GDM1 (cell line): ENCODE measurements around the gene GGTLC1.
"Not testable (repeated sequence)": the region's sequence is repeated elsewhere in the genome, so short reads cannot be mapped to it uniquely, and the experiment has no call there.

Experiments used
- DNase-seq: peaks from one replicate; lab custom pipeline; 2025; lab: John Stamatoyannopoulos, UW

The GGTLC1 gene

DNA sequence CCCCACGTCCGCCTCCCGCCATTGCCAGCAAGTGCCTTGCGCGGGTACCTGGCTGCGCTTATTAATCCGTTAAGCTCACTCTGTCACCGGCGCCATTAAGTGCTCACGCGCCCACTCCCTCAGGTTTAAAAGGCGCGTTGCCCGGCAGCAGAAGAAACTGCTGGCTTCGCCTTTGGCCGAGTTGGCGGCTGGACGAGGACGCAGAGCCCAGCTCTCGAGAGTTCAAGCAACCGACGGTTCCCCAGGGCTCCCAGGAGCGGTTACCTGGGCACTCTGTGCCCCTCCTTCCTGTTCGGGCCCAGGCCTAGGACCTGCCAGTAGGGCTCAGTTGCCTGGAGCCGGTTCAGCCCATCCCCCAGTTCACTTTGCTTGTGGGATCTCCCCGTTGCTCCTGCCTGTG lies at the start of gene GGTLC1:
Gene GGTLC1, minus strand, starts transcription at position 219 of the 400 bp plus-strand sequence. CDS start 2,168 bp downstream, outside the sequence.
- DNase-seq, result no peak

DNA sequence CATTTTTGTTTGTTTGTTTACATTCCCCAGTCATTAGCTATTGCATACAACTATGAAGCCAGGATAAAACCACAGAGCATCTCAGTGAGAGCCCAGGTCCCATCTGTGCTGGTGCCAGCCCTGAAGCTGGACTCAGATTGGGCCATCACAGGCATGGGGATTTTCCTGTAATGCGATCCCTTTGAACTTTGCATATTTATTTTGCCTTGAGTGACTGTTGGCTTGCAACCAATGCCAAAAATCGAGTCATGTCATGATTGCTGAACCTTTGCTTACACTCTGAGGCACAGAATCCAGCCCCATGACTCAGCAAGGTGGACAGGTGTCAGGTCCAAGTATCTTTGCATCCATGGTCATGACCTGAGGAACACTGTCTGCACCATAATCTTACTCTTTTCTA lies 46.2 kb upstream of the GGTLC1 start:
- no peak for DNase-seq

DNA sequence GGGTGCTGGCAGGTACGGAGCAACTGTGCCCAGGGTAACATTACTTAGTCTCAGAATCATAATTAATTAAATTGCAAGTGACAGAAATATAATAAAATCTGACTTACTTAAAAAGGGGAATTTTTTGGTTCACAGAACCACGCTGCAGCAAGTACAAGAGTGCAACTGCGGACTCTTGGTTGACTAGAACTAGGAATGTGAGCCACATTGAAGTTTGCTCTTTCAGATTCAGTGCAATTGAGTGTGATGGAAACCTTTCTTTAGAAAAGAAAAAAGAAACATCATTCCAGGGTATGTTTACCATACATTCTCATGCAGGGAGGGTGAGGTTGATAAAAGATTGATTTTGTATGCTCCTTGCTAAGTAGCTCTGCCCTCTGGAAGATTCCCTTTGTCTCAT lies 45.0 kb upstream of the GGTLC1 start:
- DNase-seq, result no peak

DNA sequence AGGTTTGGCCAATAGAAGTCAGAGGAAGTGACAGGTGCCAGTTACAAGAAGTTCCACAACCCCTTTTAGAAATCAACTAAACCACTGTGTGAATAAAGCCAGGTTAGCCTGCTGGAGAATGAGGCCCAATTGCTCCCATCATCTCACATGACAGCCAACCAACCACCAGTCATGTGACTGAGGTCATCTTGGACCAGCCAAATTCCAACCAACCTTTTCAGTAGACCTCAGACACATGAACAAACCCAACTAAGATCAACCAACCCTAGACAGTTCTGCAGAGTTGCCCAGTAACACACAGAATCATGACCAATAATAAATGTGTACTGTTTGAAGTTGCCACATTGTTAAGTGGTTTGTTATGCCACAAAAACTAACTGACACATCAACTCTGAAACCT lies 44.6 kb upstream of the GGTLC1 start:
- no peak for DNase-seq

DNA sequence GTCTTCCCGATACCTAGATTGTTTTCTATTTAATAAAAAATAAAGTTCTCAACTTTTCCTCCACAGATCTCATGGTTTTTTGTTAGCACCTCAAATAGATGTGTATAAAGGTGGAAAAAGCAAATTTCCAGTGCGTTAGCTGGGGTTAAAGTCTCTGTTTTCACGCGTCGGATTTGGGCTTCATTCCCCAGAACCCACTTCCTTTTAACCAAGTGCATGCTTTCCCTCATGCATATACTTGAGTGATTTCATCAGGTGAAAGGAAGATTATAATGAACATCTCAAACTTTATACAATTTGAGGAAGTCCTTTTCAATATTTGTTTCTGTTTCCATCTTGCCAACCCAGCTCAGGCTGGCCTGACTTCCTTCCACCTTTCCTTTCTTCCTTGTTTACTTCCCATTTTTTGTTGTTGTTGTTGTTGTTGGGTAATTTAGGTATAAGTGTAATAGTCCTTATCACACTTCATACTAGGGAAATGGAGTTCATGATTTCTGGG lies 43.9 kb upstream of the GGTLC1 start:
- no peak for DNase-seq

DNA sequence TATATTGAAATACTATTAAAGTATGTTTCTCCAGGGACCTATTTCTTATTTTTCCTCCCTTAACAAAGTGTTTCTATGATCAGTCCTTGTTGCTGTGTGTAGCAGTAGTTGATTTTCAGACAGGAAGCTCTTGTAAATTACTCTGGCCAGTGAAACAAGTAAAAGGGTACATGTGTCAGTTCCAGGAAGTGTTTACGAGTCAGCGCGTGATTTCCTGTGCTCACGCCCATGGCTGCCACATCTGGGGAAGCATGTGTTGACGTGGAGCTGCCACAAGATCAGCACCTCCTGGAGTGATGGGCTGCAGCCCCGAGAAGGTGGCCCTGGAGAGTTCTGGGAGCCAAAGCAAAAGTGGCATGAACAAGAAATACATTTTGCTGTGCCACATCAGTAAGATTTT lies 38.6 kb upstream of the GGTLC1 start:
- peak; percentile 40 for DNase-seq

DNA sequence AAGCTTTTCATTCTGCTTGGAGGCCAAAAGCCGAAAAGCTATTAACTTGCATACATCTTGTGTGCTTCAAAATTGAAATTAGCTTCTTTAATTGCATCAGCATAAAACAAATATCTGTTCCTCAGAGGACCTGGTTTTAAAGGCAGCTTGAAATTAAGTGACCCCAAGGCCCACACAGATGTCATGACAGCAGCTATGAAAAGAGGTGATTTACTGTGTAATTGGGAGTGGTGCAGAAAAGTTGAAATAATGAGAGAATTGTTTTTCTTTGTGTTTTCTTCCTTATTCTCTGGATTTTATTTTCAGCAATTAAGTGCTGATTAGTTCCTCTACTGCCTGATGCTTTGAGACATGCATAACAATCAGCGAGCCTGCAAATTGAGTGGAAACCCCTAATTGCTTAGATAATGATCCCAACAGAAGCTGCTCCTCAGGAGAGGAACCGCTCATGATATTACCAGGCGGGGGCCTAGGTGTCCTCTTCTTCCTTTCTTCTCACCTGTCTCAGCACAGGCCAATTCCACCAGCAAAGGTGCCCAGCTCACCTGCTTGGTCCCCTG lies 34.1 kb upstream of the GGTLC1 start:
- no peak for DNase-seq

DNA sequence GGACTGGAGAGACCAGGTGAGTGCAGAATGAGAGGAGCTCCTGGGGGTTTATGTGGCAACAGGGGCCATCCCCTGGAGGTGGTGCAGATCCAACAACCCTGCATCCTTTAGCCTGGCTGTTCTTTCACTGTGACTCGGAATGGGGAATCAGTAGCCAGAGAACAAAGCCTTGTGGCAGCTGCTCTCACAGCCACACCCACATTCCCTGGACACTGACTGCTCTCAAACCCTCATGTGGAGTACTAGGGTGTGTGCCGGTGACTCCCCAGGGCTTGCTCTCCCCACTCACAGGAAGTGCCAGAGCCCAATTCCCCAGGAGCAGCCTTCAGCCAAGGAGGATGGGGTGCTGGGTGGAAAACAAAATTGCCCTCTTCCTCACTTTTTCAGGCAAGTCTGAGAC lies 30.2 kb upstream of the GGTLC1 start:
- no peak for DNase-seq

DNA sequence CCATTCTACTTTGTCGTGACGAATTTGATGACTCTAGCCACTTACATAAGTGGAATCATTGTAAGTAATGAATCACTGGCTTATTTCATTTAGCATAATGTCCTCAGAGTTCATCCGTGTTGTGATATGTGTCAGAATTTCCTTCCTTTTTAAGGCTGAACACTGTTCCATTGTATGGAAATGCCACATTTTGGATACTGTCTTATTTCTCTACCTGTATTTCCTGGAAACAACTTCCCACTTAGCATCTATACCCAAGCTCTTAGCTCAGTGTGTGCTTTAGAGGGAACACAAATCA lies 28.8 kb upstream of the GGTLC1 start:
- DNase-seq, result no peak

DNA sequence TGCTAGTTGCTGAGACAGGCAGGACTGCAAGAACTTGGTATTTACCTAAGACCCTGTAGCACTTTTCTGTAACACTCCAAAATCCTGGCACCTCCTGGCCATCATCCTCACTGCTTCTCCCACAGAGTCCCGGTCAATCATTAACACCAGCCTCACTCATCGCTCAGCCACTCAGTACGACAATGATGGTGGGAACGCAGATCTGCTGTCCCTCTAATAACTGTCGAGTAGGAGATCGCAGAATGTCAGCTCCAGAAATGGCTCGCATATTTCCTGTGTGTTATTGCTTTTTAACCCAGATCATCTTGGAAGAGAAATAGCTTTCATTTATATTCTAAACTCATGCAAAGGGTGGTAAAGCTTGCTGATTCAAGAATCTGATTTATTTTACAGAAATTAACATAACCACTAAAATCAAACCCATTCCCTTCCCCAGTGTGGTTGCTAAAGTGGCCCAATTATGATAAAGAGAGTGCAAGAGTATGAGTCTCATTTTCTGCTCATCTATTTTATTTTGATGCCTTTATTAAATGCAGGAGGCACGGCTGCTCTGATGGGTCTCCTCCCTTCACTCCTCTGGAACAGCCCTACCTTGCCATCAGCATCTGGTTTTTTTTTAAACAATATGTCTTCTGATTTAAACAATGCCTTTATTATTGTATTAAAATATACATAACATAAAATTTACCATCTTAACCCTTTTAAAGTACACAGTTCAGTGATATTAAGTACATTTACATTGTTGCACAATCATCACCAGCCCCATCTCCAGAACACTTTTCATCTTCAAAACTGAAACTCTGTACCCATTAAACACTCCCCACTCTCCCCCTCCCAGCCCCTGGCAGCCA lies 28.3 kb upstream of the GGTLC1 start:
- no peak for DNase-seq

DNA sequence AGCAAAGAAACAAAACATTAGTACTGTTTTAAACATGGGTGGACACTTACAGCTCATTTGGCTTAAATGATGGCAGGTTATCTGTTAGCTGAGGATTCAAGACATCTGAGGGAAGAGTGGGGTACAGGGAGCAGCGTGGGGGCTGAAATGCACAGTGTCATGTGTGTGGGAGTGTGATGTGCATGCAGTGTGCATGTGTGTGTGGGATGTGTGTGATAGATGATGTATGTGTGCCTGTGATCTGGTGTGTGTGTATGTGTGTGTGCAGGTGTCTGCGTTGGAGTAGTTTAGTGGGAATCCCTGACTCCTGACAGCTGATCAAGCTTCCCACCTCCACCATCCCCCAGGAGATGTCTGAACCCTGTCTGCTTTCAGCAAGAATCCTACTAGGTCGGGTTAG lies 25.4 kb upstream of the GGTLC1 start:
- DNase-seq, result no peak

DNA sequence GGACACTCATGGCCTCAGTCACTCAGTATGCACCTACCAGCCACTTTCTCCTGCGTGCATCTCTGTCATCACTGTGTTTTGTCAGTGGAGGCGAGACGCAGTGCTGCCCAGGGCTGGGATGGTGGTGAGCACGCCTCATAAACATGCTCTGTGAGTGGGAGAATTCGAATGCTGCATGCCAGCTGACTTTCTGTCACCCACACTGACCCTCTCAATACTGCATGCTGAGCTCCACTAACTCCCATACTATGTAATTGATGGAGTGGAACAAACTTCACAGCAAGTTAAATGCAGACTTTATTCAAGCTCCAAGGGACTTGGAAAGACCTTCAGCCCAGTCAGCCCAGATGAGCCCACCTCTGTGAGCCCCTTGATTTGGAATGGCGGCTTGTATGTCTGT lies 22.7 kb upstream of the GGTLC1 start:
- DNase-seq, result no peak

DNA sequence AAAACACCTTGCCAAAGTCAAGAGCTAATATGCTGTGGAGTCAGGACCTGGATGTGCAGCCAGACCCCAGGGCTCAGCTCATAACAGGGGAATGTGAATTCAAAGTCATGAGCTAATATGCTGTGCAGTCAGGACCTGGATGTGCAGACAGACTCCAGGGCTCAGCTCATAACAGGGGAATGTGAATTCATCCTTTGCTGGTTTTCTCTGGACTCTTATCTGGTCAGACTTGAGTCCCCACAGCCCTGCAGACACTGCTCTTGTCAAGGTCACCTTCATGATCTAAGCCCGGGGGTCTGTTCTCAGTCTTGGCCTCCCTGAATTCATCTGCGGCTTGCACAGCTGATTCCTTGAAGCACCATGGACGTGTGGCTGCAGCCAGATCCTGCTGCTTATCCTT lies 19.2 kb upstream of the GGTLC1 start:
- DNase-seq, result no peak

DNA sequence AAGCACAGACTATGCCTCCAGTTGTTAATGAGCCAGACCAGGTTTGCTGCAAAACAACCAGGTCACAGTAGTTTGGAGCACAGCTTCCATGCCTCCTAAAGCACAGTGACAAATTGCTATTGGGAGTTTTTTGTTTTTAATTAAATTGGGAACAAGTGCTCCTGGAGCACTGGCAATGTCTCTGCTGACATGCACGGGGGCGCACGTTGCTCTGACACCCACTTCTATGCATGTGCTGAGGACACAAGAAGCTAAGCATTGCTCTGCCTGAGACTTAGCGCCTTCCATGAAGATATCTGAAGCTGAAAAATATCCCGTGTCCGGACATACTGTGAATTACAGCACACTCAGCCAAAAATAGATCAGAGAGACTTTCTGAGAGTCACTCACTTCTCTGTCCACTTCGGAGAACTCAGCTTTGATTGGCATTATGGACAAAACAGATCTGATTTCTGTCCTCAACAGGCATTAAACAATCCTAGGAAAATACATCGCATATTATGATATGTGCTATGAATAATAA lies 18.6 kb upstream of the GGTLC1 start:
- DNase-seq, result no peak

DNA sequence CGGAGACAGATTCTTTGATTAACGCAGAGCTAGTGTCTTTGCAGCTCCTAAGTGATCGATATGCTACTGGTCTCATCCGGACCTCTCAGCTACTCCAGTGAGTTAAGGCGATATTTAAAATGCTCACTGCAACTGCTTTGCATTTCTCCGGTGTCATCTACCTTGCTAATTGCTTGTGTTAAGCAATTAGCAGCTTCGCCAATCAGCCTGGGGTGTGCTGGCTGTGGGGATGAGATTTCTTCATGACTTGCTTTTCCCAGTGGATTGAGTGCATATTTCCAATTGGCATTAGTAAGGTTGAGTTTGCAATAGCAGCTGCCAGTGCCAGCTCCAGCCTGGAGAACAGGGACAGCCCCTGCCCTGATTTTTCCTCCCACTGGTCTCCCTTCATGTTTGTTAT lies 18.0 kb upstream of the GGTLC1 start:
- no peak for DNase-seq

DNA sequence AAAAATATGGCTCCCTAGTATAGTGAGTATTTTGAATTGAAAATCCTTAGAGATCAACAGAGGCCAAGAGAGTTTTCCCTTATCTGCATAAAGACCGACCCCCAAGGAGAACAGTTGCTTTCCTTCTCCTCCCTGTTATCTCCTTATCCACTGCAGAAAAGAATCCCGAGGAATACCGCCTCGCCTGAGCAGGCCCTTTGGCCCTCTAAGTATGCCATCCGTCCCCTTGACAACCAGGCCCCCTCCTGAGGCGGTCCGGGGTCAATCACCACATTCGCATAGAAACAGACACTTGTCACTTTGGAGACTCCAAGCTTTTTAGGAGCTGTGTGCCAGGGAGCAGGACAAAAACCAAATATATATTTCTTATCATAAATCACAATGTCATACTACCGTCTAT lies 15.9 kb upstream of the GGTLC1 start:
- no peak for DNase-seq

DNA sequence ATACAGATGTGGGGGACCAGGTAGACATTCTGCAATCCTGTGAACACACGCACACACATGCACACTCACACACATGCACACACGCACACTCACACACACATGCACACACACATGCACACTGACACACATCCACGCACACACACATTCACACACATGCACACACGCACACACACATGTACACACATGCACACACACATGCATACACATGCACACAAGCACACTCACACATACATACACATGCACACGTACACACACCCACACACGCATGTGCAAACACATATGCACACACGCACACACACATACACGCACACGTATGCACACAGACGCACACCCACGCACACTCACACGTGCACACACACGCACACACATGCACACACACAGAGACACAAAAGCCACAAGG lies 14.3 kb upstream of the GGTLC1 start:
- DNase-seq, result no peak

DNA sequence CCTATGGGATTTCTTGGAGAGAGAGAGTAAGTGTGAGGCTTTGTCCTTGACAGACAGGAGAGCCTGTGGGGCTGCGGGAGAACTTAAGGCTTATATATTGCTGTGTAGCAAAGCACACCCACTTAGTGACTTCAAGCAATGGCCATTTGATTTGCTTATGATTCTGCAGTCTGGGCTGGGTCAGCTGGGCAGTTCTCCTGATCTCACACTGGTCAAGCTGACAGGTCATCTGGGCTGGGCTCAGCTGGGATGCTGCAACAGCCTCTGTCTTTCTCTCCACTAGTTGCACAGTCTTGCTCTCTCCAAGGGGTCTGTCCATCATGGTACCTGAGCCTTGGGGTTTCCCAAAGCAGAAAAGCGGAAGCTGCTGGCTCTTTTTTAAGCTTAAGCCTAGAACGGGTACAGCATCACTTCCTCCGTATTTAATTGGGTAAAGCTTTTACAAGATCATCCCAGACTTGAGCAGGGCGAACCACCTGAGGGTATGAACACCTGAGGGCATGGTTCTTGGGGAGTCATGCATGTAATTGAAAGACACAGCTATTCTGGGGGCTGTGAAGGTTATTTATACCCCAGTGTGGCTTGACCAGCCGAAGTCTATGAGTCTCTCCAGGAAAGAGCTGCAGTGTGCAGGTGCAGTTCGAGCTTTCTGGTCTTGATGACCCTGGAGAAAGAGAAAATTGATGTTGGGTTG lies 13.3 kb upstream of the GGTLC1 start:
- DNase-seq, result no peak

DNA sequence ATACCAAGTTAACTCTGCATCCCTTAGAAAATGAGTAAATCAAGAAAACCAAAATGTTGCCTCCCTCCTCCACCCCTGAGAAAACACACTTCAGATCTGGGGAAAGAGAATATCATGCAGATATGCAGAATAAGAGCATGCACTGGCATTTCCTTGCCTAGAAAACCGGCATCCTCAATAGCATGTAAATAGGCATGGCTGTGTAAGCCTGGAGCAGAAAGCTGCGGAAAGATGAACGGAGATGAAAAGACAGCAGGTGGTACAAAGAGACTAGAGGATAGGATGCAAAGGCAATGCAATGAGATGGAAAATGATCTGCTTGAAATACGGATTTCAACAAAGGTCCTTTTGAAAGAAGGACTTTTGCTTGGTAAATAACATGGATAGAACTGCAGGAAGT lies 10.3 kb upstream of the GGTLC1 start:
- DNase-seq, result no peak

DNA sequence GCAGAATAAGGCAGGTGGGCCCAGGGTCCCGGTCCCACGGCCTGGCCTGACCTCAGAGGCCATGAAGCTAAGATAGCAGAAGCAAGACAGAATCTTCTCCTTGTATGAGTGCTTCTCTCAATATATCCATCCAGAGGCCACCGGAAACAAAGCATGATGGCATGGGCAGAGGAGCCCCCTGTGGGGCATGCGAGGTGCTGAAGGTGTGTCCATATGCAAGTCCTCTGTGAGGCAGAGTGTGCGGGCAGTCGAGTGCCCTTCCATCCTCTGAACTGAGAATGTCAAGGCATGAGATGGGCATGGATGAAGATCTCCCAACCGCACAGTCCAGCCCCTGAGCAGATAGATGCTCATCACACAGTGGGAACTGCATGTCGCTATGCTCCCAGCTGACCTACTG lies 9.8 kb upstream of the GGTLC1 start:
- no peak for DNase-seq

DNA sequence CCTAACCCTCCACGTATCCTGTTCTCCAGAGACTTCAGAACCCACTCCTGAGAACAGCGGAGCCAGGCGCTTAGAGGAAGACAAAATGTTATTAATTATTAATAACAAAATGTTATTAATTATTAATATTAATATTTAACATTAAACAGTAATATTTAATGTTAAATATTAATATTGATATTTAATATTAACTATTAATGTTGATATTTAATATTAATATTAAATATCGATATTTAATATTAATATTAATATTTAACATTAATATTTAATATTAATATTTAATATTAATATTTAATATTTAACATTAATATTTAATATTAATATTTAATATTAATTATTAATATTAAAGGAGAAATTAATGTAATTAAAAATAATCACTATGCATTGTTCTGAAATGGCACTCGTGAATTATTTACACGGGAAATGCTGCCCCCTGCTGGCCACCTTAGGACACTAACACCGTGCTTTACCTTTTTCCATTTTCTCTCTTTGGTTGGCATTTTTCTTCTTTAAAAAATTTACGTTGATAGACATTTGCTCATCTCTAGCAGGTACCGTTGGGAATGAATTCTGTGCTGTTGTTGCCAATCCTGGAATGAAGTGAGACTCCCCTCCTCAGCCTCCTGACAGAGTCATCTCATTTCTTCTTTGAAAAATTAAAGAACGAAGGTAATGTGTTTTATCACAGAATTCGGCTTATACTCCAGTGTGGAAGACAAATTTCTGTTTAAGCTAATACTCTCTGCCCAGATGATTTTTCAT lies 7.5 kb upstream of the GGTLC1 start:
- no peak for DNase-seq

DNA sequence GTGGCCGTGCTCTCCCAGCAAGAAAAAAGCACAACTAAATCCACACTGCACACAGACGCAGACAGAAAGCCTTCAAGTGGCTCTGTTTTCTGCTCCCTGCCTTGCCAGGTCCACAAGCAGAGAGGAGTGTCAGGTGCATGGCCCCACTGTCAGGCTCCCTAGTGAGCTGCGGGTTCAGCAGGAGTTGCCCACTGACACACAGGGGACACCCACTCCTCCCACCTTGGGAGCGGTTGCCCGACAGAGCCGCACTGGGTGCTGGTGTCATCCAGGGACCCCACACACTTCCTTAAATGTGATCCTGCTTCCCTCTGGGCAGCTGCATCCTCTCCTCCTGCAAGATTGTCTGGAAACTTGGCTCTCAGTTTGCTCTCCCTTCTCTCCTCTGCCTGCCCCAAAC lies 6.7 kb upstream of the GGTLC1 start:
- not testable (repeated sequence) for DNase-seq
